ENCODE measurements around the gene PIF1.

PIF1 gene

GRCh38 chr15:64825431-64826294, at the start of gene PIF1:
PIF1 (minus strand) TSS chr15:64825647; CDS start chr15:64824335, 1,312 bp downstream.
- peak; percentile 96 for DNase-seq (ENCODE audit: low read depth)
- peak within 1 kb of the TSS; percentile 58 for H3K4me3 ChIP-seq (ENCODE audit: low read depth, low read length)

- no peak for DNase-seq (ENCODE audit: low read depth)
- H3K4me3 ChIP-seq (ENCODE audit: low read depth, low read length), result no peak overlapping the region
Observed at GRCh38 chr15:64870353-64870752, 44.9 kb upstream of the PIF1 start.

- no peak for DNase-seq (ENCODE audit: low read depth)
- H3K4me3 ChIP-seq (ENCODE audit: low read depth, low read length), result no peak overlapping the region
Observed at GRCh38 chr15:64869501-64869900, 44.1 kb upstream of the PIF1 start.

GRCh38 chr15:64865998-64866520, 40.6 kb upstream of the PIF1 start:
- H3K4me3 ChIP-seq (ENCODE audit: low read depth, low read length), result no peak overlapping the region
- peak; percentile 80 for DNase-seq (ENCODE audit: low read depth)

GRCh38 chr15:64865126-64865997, 39.9 kb upstream of the PIF1 start:
- H3K4me3 ChIP-seq (ENCODE audit: low read depth, low read length), result no peak overlapping the region

GRCh38 chr15:64864068-64864467, 38.6 kb upstream of the PIF1 start:
- no peak overlapping the region for H3K4me3 ChIP-seq (ENCODE audit: low read depth, low read length)
- no peak for DNase-seq (ENCODE audit: low read depth)

More at GRCh38 chr15:64865126-64865997, 39.9 kb upstream of the PIF1 start:
- no peak for DNase-seq (ENCODE audit: low read depth)

- no peak for DNase-seq (ENCODE audit: low read depth)
- H3K4me3 ChIP-seq (ENCODE audit: low read depth, low read length), result no peak overlapping the region
Observed at GRCh38 chr15:64862408-64862807, 37.0 kb upstream of the PIF1 start.

GRCh38 chr15:64861960-64862359, 36.5 kb upstream of the PIF1 start:
- no peak for DNase-seq (ENCODE audit: low read depth)
- H3K4me3 ChIP-seq (ENCODE audit: low read depth, low read length), result no peak overlapping the region

- no peak for DNase-seq (ENCODE audit: low read depth)
Observed at GRCh38 chr15:64861331-64861730, 35.9 kb upstream of the PIF1 start.

GRCh38 chr15:64859226-64859625, 33.8 kb upstream of the PIF1 start:
- H3K4me3 ChIP-seq (ENCODE audit: low read depth, low read length), result no peak overlapping the region
- no peak for DNase-seq (ENCODE audit: low read depth)

More at GRCh38 chr15:64861331-64861730, 35.9 kb upstream of the PIF1 start:
- no peak overlapping the region for H3K4me3 ChIP-seq (ENCODE audit: low read depth, low read length)

GRCh38 chr15:64858021-64858575, 32.7 kb upstream of the PIF1 start:
- no peak overlapping the region for H3K4me3 ChIP-seq (ENCODE audit: low read depth, low read length)
- DNase-seq (ENCODE audit: low read depth), result no peak

GRCh38 chr15:64857421-64857820, 32.0 kb upstream of the PIF1 start:
- no peak for DNase-seq (ENCODE audit: low read depth)
- no peak overlapping the region for H3K4me3 ChIP-seq (ENCODE audit: low read depth, low read length)

GRCh38 chr15:64856429-64857145, 31.1 kb upstream of the PIF1 start:
- H3K4me3 ChIP-seq (ENCODE audit: low read depth, low read length), result no peak overlapping the region
- DNase-seq (ENCODE audit: low read depth), result no peak

- no peak overlapping the region for H3K4me3 ChIP-seq (ENCODE audit: low read depth, low read length)
- no peak for DNase-seq (ENCODE audit: low read depth)
Observed at GRCh38 chr15:64855205-64855975, 29.9 kb upstream of the PIF1 start.

GRCh38 chr15:64854526-64854925, 29.1 kb upstream of the PIF1 start:
- no peak overlapping the region for H3K4me3 ChIP-seq (ENCODE audit: low read depth, low read length)
- no peak for DNase-seq (ENCODE audit: low read depth)

- no peak for DNase-seq (ENCODE audit: low read depth)
- H3K4me3 ChIP-seq (ENCODE audit: low read depth, low read length), result no peak overlapping the region
Observed at GRCh38 chr15:64854041-64854440, 28.6 kb upstream of the PIF1 start.

GRCh38 chr15:64851503-64851840, 26.0 kb upstream of the PIF1 start:
- no peak for DNase-seq (ENCODE audit: low read depth)
- no peak overlapping the region for H3K4me3 ChIP-seq (ENCODE audit: low read depth, low read length)

- no peak for DNase-seq (ENCODE audit: low read depth)
- no peak overlapping the region for H3K4me3 ChIP-seq (ENCODE audit: low read depth, low read length)
Observed at GRCh38 chr15:64850778-64851502, 25.5 kb upstream of the PIF1 start.

Data from skeletal muscle cell (primary cell).